IMR-90 (cell line): ENCODE data around the gene SPTLC3. TPM values are rescaled to one million over a fixed set of nuclear protein-coding genes. Genes with fewer than 3 reads are reported as not detected.

ENCODE experiments used
- ATAC-seq: fragments of 200-7000 bp; cut with Tn5 transposase; 2 replicates; pipeline ENCODE4 v1.9.1; 2020; ENCODE audit warnings: low read depth, mild to moderate bottlenecking, moderate library complexity
- BruUV-seq: library from RNA; stranded (reverse); fragments of 400-500 nt; replicated peaks from 2 replicates; lab custom pipeline; 2021; lab: Mats Ljungman, UMichigan
- CTCF ChIA-PET: fragments of 300-600 bp; formaldehyde crosslinking; extraction: SDS; loops from one replicate; lab custom pipeline; 2021; ENCODE audit warnings: antibody characterized with exemption; lab: Yijun Ruan, JAX
- POLR2A ChIA-PET: fragments of 300-600 bp; sonication (Branson Sonifier 250); formaldehyde crosslinking; loops from one replicate; lab custom pipeline; 2022; ENCODE audit warnings: antibody characterized with exemption; ENCODE audit not compliant: unreplicated experiment; lab: Charles Lee
- DNase-seq: peaks from one replicate; pipeline ENCODE4 v3.0.0; 2013
- H2AFZ ChIP-seq: replicated peaks from 2 replicates; pipeline ENCODE3; 2013; ENCODE audit warnings: low read length, mild to moderate bottlenecking; ENCODE audit not compliant: poor library complexity
- H2AK5ac ChIP-seq: 2 replicates; pipeline ENCODE4 v1.6.1; 2013; ENCODE audit warnings: low read depth, low read length, inconsistent platforms
- H2AK9ac ChIP-seq: replicated peaks from 2 replicates; pipeline ENCODE3; 2013; ENCODE audit warnings: mild to moderate bottlenecking, low read depth, low read length, moderate library complexity; ENCODE audit not compliant: poor library complexity
- H2BK120ac ChIP-seq: 2 replicates; pipeline ENCODE4 v1.6.1; 2013; ENCODE audit warnings: low read depth, low read length, inconsistent platforms
- H2BK15ac ChIP-seq: 3 replicates; pipeline ENCODE4 v1.6.1; 2013; ENCODE audit warnings: low read depth, low read length, inconsistent platforms
- H2BK20ac ChIP-seq: 2 replicates; pipeline ENCODE4 v1.6.1; 2013; ENCODE audit warnings: low read depth, mild to moderate bottlenecking, inconsistent platforms, low read length, moderate library complexity
- H2BK5ac ChIP-seq: 2 replicates; pipeline ENCODE4 v1.6.1; 2013; ENCODE audit warnings: mild to moderate bottlenecking, low read depth, low read length, inconsistent platforms; ENCODE audit not compliant: poor library complexity, severe bottlenecking
- H3K14ac ChIP-seq: replicated peaks from 2 replicates; pipeline ENCODE4 v1.6.1; 2013; ENCODE audit warnings: low read depth, low read length, inconsistent platforms
- H3K18ac ChIP-seq: 2 replicates; pipeline ENCODE4 v1.6.1; 2013; ENCODE audit warnings: low read depth, low read length, control low read depth
- H3K23ac ChIP-seq: 2 replicates; pipeline ENCODE4 v1.6.1; 2013; ENCODE audit warnings: low read depth, low read length, inconsistent platforms
- H3K27ac ChIP-seq: 2 replicates; pipeline ENCODE4 v1.5.1; 2013; ENCODE audit warnings: mild to moderate bottlenecking, control low read depth, low read length; ENCODE audit not compliant: insufficient read depth
- H3K27me3 ChIP-seq: 2 replicates; pipeline ENCODE4 v1.6.1; 2013; ENCODE audit warnings: low read length; ENCODE audit not compliant: control insufficient read depth, insufficient read depth
- H3K36me3 ChIP-seq: 2 replicates; pipeline ENCODE4 v1.6.1; 2013; ENCODE audit warnings: low read length, mixed read lengths; ENCODE audit not compliant: control insufficient read depth, insufficient read depth
- H3K4ac ChIP-seq: 2 replicates; pipeline ENCODE4 v1.6.1; 2013; ENCODE audit warnings: low read depth, low read length, inconsistent platforms
- H3K4me1 ChIP-seq: 2 replicates; pipeline ENCODE4 v1.6.1; 2013; ENCODE audit warnings: low read length, mixed read lengths; ENCODE audit not compliant: control insufficient read depth, insufficient read depth
- H3K4me2 ChIP-seq: 2 replicates; pipeline ENCODE4 v1.6.1; 2013; ENCODE audit warnings: low read depth, mild to moderate bottlenecking, control low read depth, low read length, moderate library complexity
- H3K4me3 ChIP-seq: 2 replicates; pipeline ENCODE4 v1.5.1; 2013; ENCODE audit warnings: low read depth, mild to moderate bottlenecking, control low read depth, low read length, moderate library complexity; ENCODE audit not compliant: insufficient read depth
- H3K56ac ChIP-seq: 2 replicates; pipeline ENCODE4 v1.6.1; 2013; ENCODE audit warnings: low read length, inconsistent platforms; ENCODE audit not compliant: insufficient read depth; ENCODE audit errors: extremely low read depth
- H3K79me1 ChIP-seq, 2 experiments: 2 replicates each; pipeline ENCODE4 v1.6.1; 2013; ENCODE audit warnings: low read length in 2 of 2, inconsistent platforms in 1 of 2, low read depth in 1 of 2
- H3K9ac ChIP-seq: 2 replicates; pipeline ENCODE4 v1.6.1; 2013; ENCODE audit warnings: low read depth, low read length, control low read depth
- H3K9me1 ChIP-seq: 2 replicates; pipeline ENCODE4 v1.6.1; 2013; ENCODE audit warnings: low read length, inconsistent platforms; ENCODE audit not compliant: insufficient read depth
- H3K9me3 ChIP-seq: 2 replicates; pipeline ENCODE4 v1.6.1; 2013; ENCODE audit warnings: low read length; ENCODE audit not compliant: control insufficient read depth, insufficient read depth
- H4K20me1 ChIP-seq: 2 replicates; pipeline ENCODE4 v1.6.1; 2013; ENCODE audit warnings: low read length, inconsistent platforms; ENCODE audit not compliant: insufficient read depth
- H4K5ac ChIP-seq: 2 replicates; pipeline ENCODE4 v1.6.1; 2013; ENCODE audit warnings: mild to moderate bottlenecking, low read depth, low read length, control low read depth
- H4K8ac ChIP-seq, 2 experiments: 2 replicates each; pipeline ENCODE4 v1.6.1; 2013; ENCODE audit warnings: low read depth in 2 of 2, low read length in 2 of 2, control low read depth in 1 of 2, inconsistent platforms in 1 of 2
- H4K91ac ChIP-seq: 2 replicates; pipeline ENCODE4 v1.6.1; 2013; ENCODE audit warnings: low read depth, low read length, inconsistent platforms; ENCODE audit not compliant: insufficient read depth
- CTCF ChIP-seq: conservative IDR thresholded peaks from 2 replicates; pipeline ENCODE4 v1.5.1; 2012; ENCODE audit warnings: mild to moderate bottlenecking, low read depth, low read length, improper control_type of control experiment
- SMC3 ChIP-seq: fragments of 150-350 bp; IDR thresholded peaks from 2 replicates; pipeline ENCODE4 v1.6.1; 2016; ENCODE audit warnings: low read depth, mild to moderate bottlenecking, antibody characterized with exemption, low read length, moderate library complexity
- WGBS, 2 experiments: methylation state at CpG; one replicate each; pipeline versions ENCODE4 v1.1.5 to v1.1.7; 2013; ENCODE audit warnings: missing lambda C conversion rate in 2 of 2; ENCODE audit not compliant: insufficient read length in 1 of 2; ENCODE audit errors: extremely low coverage in 2 of 2; 5-methylcytosine and 5-hydroxymethylcytosine counted together
- dilution Hi-C: fragments of 300-500 bp; cut with HindIII; formaldehyde crosslinking; loops from one replicate; pipeline ENCODE4 v1.14.3; 2018; ENCODE audit warnings: low sequenced_read_pairs; ENCODE audit not compliant: unreplicated experiment
- in situ Hi-C: fragments of 300-500 bp; cut with MboI; formaldehyde crosslinking; loops from 3 replicates; pipeline ENCODE4 v1.14.3; 2019; ENCODE audit warnings: low sequenced_read_pairs, inconsistent platforms, mixed read lengths
- intact Hi-C: fragments of 100-400 bp; cut with micrococcal nuclease; formaldehyde crosslinking; loops from 2 replicates; pipeline ENCODE4 v1.10.0; 2022
- polyA plus RNA-seq, 3 experiments: library from polyadenylated mRNA; depleted of rRNA; stranded (reverse); fragments of >200 nt; gene quantifications; 2 replicates each; pipeline ENCODE4 v1.2.3, GENCODE V29; 2012; ENCODE audit warnings: low replicate concordance in 1 of 3
- total RNA-seq: library from RNA; depleted of rRNA; stranded (reverse); fragments of >200 nt; gene quantifications from 2 replicates; pipeline ENCODE4 v1.2.3, GENCODE V29; 2012
- TF ChIP-seq, protein P1 (sequence below): fragments of 150-350 bp; IDR thresholded peaks from 2 replicates; pipeline ENCODE4 v1.6.1; 2016; ENCODE audit warnings: low read depth, mild to moderate bottlenecking, low read length, moderate library complexity, borderline replicate concordance

SPTLC3 gene
- total and polyA plus RNA-seq, 2 of the 4 experiments (the other 2 are of a cell fraction), result 0.44 to 1.6 TPM

- Histone ChIP-seq H3K56ac (no peak overlapping the region), H2BK5ac (no peak overlapping the region), H3K27me3 (no peaks in the 10 kb centered on the region), H2BK120ac (no peak overlapping the region), H3K14ac (no peak overlapping the region), H3K4me2 (no peak overlapping the region), H3K9ac (no peak overlapping the region), H3K4me3 (no peak overlapping the region), H3K23ac (no peak overlapping the region), H3K79me1 (no peaks in the 10 kb centered on the region), H3K27ac (no peak overlapping the region), H2AK5ac (no peak overlapping the region), H4K8ac (no peak overlapping the region), H3K18ac (no peak overlapping the region), H2AFZ (no peak overlapping the region), H3K4me1 (no peaks in the 10 kb centered on the region), H4K5ac (no peak overlapping the region), H3K9me1 (no peaks in the 10 kb centered on the region), H4K20me1 (no peaks in the 10 kb centered on the region), H2AK9ac (no peak overlapping the region), H3K9me3 (no peaks in the 10 kb centered on the region), H4K91ac (no peak overlapping the region), H3K36me3 (no peaks in the 10 kb centered on the region), H3K4ac (no peak overlapping the region), H2BK15ac (no peak overlapping the region), H2BK20ac (no peak overlapping the region)
- BruUV-seq, result no TSS peak
- ATAC-seq (no peak), DNase-seq (no peak)
- POLR2A ChIA-PET, result no interaction called here
- CTCF ChIA-PET, result no interaction called here
- dilution Hi-C loops (no loop called here), in situ Hi-C loops (no loop called here), intact Hi-C loops (no loop called here)
- TF ChIP-seq, protein P1, sequence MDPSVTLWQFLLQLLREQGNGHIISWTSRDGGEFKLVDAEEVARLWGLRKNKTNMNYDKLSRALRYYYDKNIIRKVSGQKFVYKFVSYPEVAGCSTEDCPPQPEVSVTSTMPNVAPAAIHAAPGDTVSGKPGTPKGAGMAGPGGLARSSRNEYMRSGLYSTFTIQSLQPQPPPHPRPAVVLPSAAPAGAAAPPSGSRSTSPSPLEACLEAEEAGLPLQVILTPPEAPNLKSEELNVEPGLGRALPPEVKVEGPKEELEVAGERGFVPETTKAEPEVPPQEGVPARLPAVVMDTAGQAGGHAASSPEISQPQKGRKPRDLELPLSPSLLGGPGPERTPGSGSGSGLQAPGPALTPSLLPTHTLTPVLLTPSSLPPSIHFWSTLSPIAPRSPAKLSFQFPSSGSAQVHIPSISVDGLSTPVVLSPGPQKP, result no peak
- TF ChIP-seq CTCF (no peak), SMC3 (no peak)
- WGBS, 2 experiments, result no CpG with 5 or more reads among the region's 3 CpGs
Measured at GRCh38 chr20:13170771-13171170, 162.0 kb downstream of the SPTLC3 start.
